HG02678 (cell line): ENCODE measurements around the gene EPB41L2.

ENCODE experiments used
- ATAC-seq: cut with Tn5 transposase; IDR thresholded peaks from one replicate; pipeline ENCODE4 v1.9.1; 2021; ENCODE audit warnings: mild to moderate bottlenecking, moderate library complexity; ENCODE audit not compliant: unreplicated experiment

Gene EPB41L2

DNA sequence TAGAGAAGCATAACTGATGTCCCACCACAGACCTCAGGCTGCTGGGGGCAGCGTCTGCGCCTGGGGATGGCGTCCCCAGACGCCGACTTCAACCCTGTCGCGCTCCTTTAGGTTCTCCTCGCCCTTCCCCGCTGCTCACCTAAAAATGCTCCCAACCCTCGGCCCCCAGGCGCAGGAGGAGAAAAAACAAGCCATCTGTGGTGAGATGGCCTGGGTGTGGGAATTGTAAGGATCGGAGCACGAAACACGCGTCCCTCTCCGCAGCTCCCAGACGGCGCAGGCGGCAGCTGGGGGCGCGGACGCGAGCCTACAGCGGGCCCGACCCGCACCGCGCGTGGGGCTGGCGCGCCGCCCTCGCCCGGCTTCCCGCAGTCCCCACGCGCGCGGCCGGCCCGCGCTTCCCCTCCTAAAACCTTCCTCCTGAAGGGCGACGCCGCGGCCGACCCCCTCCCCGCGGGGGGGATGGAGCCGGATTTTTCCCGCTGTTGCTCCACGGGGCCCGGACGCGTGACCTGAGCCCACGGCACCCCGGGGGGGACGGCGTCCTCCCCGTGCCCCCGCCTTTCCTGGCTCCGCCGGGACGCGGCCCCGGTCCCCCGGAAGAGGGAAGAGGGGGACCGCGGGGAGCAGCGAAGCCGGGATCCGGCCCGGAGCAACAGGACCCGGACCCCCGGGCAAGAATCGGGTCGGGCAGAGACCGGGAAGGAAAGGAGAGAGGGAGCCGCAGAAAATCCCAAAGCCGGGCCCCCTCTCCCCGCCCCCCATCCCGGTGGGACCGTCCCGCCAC lies 611 bp downstream of the EPB41L2 start:
- ATAC-seq = peak; percentile 23

- ATAC-seq = no peak
Observed at GRCh38 chr6:131061751-131062119, 1.3 kb downstream of the EPB41L2 start.

DNA sequence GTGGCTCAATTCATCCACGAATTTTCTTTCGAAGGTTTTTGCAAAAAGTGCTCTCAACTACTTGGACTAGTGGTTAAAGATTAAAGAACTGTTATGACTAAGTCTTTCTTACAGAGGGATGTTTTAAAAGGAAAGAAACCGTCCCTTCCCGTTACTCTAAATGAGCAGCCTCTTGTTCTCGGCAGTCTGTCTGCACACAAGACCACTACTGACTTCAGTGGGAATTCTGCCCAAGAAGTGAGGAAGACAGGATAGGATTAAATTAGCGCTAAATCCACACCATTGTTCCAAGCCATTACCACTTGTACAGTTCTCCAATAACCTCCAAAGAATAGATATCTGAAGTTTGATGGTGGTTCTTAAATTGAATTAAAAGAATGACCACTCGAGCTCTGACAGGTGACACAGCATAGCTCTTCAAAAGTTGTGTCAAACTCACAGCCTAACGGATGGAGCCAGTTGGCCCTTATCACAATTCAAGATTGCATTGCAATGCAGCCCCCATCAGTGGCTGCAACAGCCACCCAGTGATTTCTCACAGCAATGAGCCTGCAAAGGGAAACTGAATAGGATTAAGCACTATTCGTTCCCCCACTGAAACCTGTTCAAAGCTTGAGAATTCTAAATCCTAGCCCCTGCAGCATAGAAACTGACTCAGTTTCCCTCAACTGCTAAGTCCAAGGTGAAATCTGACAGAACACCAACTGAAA lies 1.8 kb downstream of the EPB41L2 start:
- no peak for ATAC-seq

DNA sequence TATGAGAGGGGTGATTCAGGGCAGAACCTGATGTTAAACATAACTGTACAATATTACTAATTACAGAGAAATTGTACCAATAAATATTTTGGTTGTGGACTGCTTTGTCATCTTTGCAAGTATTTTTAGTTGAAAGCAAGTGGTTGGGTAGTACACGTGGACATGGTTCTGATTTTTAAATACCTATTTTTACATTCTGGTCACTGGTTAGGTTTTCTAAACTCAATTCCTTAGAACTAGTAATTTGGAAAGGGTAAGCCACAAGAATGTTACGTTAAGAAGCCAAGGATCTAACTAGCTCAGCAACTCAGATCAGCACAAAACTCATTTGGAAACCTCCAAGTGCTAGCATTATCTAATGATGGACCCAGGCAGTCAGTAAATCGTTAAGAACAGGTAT lies 2.7 kb downstream of the EPB41L2 start:
- ATAC-seq = no peak

GRCh38 chr6:131059486-131059885 lies 3.6 kb downstream of the EPB41L2 start:
- no peak for ATAC-seq

DNA sequence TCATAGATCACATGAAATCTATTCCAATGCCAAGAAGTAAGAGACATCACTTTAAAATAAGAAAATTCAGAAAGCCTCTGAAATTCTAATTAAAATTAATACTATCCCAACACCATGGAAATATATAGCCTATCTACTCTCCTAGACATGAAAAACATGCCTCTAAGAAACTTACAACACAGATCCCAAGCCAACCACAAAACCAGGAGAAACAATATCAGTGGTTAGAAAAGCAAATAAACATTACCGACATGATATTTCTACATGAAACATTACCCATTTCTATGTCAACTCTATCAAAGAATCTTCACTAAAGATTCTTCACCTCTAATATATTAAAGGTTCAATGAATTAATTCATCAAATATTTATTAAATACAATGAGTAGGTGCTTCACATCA lies 4.8 kb downstream of the EPB41L2 start:
- no peak for ATAC-seq

GRCh38 chr6:131054392-131055250 lies 8.4 kb downstream of the EPB41L2 start:
- no peak for ATAC-seq

DNA sequence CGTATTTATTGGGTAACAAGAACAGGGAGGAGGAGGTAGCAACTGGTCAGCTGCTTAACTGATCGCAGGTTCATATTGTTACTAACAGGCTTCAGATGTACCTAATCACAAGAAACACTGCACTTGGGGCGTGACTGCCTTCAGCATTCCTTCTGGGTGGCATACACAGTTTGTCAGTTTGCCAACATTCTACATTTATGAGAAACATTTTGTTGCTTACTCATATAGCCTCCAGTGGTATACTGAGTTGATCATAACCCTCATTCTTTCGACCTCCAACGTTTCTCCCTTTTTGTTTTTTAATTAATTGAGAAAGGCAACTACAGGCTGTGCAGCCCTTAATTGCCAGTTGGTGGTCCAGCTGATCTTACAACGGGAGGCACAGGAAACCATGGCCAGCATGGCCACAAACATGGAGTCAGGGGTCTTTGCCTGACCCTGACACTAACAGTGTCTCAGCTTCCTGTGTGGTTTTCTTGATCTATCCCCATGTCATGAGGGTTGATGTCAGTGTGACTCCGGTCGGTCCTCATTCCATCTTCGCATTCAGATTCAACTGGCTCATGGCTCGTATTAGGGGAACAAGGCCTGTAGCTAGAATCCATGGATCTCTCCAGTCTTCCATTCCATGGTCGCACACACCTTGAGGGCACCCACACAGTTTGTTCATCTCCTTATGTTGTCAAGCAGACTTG lies 9.4 kb downstream of the EPB41L2 start:
- no peak for ATAC-seq

GRCh38 chr6:131052181-131052580 lies 10.9 kb downstream of the EPB41L2 start:
- ATAC-seq = no peak

DNA sequence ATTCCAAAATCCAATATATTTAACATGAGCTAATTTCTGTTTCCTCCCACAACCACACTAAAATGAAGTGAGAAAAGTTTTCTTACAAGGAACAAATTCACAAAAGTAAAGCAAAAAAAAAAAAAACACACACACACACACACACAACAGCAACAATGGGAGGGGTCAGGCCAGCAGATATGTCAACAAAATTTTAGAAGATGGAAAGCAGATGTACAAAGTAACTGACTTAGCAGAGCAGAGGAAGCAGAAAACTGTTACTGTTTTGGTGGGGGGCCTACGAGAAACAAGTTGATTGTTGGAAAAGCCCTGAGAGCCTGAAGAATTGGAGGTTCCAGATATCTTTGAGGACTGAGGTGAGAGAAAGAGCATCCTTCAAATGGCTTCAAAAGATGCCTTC lies 11.7 kb downstream of the EPB41L2 start:
- ATAC-seq = no peak

DNA sequence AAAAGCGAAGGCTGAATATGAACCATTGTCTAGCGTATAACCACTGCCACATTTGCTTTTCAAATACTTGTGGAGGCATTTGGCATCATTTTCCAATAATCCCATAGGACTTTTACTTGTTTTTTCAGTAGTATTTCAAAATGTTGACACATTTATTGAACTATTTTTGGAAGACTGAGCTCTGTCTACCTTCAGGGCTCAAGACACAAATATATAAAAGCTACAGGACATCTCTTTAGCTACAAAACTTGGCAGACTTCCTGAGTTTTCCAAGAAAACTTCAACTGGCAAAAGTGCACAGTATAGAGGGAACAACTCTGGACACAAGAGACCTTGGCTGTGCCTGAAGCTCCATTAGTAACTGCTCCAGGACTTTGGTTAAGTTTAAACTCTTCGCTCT lies 13.4 kb downstream of the EPB41L2 start:
- ATAC-seq = no peak

- ATAC-seq = no peak
Observed at GRCh38 chr6:131048933-131049515, 14.0 kb downstream of the EPB41L2 start.

- ATAC-seq = no peak
Observed at GRCh38 chr6:131048459-131048858, 14.6 kb downstream of the EPB41L2 start.

DNA sequence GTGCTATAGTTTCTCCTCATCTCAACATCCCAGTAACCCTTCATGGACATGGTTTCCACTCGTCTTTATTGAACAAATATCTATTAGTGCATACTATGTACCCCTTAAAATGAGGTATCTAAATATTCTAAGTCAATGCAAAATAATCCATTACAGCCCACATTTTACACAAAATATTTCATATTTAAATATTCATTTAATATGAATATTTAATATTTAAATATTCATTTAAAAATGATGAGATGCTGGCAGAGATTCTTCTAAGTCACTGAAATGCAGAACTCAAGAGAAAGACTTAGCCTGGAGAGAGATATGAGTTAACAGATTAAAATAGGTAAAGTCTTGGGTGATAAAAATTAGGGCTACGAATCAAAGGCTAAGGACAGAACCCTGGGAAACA lies 17.9 kb downstream of the EPB41L2 start:
- no peak for ATAC-seq

- ATAC-seq = no peak
Observed at GRCh38 chr6:131043902-131044447, 19.1 kb downstream of the EPB41L2 start.

DNA sequence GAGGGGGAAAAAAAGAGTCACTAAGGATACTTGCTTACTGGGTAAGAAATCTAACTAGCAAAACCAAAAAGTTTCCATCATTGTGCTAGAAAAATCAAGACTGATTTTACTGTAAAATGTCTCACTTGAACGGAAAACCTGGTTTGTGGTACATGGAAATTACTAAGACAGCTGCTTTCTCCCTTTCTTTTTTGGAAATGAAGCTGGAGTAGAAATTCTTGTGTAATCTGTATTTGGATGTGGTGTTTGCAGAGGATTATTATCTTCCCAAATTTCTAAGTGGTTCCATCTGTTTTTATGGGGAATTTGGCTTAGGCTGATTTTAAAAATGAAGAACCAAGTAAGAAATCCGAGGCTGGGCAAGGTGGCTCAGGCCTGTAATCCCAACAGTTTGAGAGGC lies 20.4 kb downstream of the EPB41L2 start:
- ATAC-seq = no peak

DNA sequence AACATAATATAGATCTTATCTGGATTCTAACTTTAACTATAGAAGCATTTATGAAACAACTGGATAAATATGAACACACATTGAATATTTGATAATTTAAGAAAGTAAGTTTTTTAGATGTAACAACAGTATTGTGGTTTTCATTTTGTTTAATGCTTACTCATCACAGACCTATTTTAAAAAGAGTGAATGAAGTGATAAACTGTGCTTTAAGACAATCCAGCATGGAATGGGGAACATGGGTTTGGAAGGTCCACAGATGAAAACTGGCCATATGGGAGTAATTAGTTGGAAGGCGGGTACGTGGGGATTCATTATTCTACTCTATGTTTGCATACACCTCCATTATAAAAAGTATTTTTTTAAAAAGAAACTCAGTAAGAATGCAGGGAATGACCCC lies 21.2 kb downstream of the EPB41L2 start:
- no peak for ATAC-seq

DNA sequence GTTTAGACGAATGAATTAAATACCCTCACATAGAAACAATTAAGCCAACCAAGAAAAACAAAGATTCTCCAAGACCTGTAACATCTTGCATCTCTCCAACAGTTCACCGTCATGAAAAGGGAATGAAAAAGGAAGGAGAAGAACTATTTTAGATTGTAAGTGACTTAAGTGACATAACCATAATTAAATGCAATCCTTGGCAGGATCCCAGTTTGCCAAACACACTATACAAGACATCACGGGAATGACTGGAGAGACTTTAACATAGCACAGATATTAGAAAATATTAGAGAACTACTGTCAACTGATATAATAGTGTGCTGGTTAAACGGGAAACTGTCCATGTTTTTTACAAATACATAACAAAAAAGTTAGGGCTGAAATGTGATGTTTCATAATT lies 22.2 kb downstream of the EPB41L2 start:
- no peak for ATAC-seq

- ATAC-seq = no peak
Observed at GRCh38 chr6:131039345-131039680, 23.7 kb downstream of the EPB41L2 start.

- no peak for ATAC-seq
Observed at GRCh38 chr6:131038597-131039344, 24.3 kb downstream of the EPB41L2 start.
